Mesothelial cell of epicardium (in vitro differentiated cells): Measurements from ENCODE around the gene TGFA. TPM values are rescaled to one million over a fixed set of nuclear protein-coding genes. Genes with fewer than 3 reads are reported as not detected.

Source experiments
- DNase-seq, 2 experiments: peaks; one replicate each; pipeline ENCODE4 v3.0.0; 2021; ENCODE audit warnings: low spot score in 2 of 2; ENCODE audit not compliant: unreplicated experiment in 2 of 2
- H3K27ac Mint-ChIP-seq: 2 replicates; pipeline ENCODE4 v1.8.0; 2021; ENCODE audit warnings: mixed read lengths
- H3K27me3 Mint-ChIP-seq: 2 replicates; pipeline ENCODE4 v1.8.0; 2021; ENCODE audit warnings: low read depth, mixed read lengths
- H3K36me3 Mint-ChIP-seq: 2 replicates; pipeline ENCODE4 v1.8.0; 2021; ENCODE audit warnings: mixed read lengths
- H3K4me1 Mint-ChIP-seq: 2 replicates; pipeline ENCODE4 v1.8.0; 2021; ENCODE audit warnings: mixed read lengths
- H3K4me3 Mint-ChIP-seq: 2 replicates; pipeline ENCODE4 v1.8.0; 2021; ENCODE audit warnings: mild to moderate bottlenecking, moderate library complexity, mixed read lengths
- H3K9me3 Mint-ChIP-seq: 2 replicates; pipeline ENCODE4 v1.8.0; 2021; ENCODE audit warnings: mixed read lengths
- total RNA-seq: library from RNA; stranded (reverse); gene quantifications from 3 replicates; pipeline ENCODE4 v1.2.1, GENCODE V29; 2021
- TF ChIP-seq, protein P1 (sequence below): fragments of 200-600 bp; sonication (generic); IDR thresholded peaks from one replicate; pipeline ENCODE4 v1.5.0; 2021; ENCODE audit warnings: antibody characterized with exemption; ENCODE audit not compliant: unreplicated experiment

TGFA gene
- total RNA-seq, result 0.77 to 0.96 TPM (median 0.78 TPM) in 3 replicates

DNA sequence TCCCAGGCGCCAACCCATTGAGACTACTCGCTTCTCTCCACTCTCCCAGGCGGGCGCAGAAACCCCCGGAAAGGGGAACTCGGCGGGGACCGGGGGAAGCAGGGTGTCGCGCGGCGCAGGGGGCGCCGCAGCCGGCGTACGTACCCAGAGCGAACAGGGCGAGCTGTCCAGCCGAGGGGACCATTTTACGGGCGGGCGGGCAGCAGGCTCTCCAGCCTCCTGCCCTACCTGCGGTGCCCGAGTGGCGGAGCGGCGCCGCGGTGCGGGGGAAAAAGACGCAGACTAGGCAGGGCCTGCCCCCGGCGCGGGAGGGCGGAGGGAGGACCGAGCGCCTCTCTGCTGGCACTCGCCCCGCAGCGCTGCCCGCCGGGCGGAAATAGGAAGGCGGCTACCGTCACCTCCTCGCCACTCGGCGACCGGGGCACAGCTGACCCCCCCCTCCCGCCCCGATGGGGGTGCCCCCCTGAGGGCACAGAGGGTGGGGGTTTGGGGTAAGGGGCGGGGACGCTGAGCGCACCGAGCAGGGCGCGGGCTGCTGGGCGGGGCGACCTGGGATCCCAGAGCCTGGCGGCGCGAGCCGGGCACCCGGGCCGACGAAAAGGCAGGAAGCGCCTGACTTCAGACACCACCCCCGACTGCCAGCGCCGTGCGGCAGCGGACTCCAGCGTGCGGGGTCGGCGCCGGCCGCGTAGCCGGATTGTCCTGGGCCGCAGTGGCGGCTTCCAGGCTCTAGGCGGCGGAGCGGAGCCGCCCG is at the start of gene TGFA:
Gene TGFA (minus strand): TSS at position 243 of the 754 bp plus-strand sequence. CDS start 59 bp downstream, at position 184.
- Mint-ChIP-seq H3K4me1 (peaks cover 18% of the 10 kb centered on the region), H3K4me3 (peak within 1 kb of the TSS; percentile 77), H3K9me3 (no peaks in the 10 kb centered on the region), H3K27ac (peak within 1 kb of the TSS; percentile 50), H3K36me3 (no peaks in the 10 kb centered on the region), H3K27me3 (peaks cover 83% of the 10 kb centered on the region)
- TF ChIP-seq, protein P1, sequence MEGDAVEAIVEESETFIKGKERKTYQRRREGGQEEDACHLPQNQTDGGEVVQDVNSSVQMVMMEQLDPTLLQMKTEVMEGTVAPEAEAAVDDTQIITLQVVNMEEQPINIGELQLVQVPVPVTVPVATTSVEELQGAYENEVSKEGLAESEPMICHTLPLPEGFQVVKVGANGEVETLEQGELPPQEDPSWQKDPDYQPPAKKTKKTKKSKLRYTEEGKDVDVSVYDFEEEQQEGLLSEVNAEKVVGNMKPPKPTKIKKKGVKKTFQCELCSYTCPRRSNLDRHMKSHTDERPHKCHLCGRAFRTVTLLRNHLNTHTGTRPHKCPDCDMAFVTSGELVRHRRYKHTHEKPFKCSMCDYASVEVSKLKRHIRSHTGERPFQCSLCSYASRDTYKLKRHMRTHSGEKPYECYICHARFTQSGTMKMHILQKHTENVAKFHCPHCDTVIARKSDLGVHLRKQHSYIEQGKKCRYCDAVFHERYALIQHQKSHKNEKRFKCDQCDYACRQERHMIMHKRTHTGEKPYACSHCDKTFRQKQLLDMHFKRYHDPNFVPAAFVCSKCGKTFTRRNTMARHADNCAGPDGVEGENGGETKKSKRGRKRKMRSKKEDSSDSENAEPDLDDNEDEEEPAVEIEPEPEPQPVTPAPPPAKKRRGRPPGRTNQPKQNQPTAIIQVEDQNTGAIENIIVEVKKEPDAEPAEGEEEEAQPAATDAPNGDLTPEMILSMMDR, result peak; percentile 80
- DNase-seq, result peak; percentile 41 to 70

- Mint-ChIP-seq H3K36me3 (no peaks in the 10 kb centered on the region), H3K27ac (no peak overlapping the region), H3K27me3 (peaks cover 43% of the 10 kb centered on the region)
These were observed 49.4 kb upstream of the TGFA start for GRCh38 chr2:70603066-70603465.

GRCh38 chr2:70598197-70598596 is 44.6 kb upstream of the TGFA start:
- no peak overlapping the region for H3K27ac Mint-ChIP-seq
- no peak overlapping the region for H3K4me3 Mint-ChIP-seq
- H3K27me3 Mint-ChIP-seq, result peaks cover 16% of the 10 kb centered on the region
- no peaks in the 10 kb centered on the region for H3K4me1 Mint-ChIP-seq
- DNase-seq, result no peak
- no peaks in the 10 kb centered on the region for H3K36me3 Mint-ChIP-seq
- H3K9me3 Mint-ChIP-seq, result peaks cover 11% of the 10 kb centered on the region
- TF ChIP-seq, protein P1, result no peak

More at GRCh38 chr2:70603066-70603465, 49.4 kb upstream of the TGFA start:
- DNase-seq, result no peak
- Mint-ChIP-seq H3K4me3 (no peak overlapping the region), H3K4me1 (no peaks in the 10 kb centered on the region), H3K9me3 (peaks cover 6% of the 10 kb centered on the region)
- TF ChIP-seq, protein P1, result peak; percentile 61

- Mint-ChIP-seq H3K27ac (no peak overlapping the region), H3K27me3 (peaks cover 2% of the 10 kb centered on the region), H3K4me3 (no peak overlapping the region), H3K9me3 (peaks cover 11% of the 10 kb centered on the region), H3K36me3 (no peaks in the 10 kb centered on the region), H3K4me1 (no peaks in the 10 kb centered on the region)
- DNase-seq, result no peak
- TF ChIP-seq, protein P1, result no peak
These were observed 43.1 kb upstream of the TGFA start for GRCh38 chr2:70596739-70597138.

GRCh38 chr2:70596293-70596692 is 42.7 kb upstream of the TGFA start:
- H3K9me3 Mint-ChIP-seq, result peaks cover 11% of the 10 kb centered on the region
- no peaks in the 10 kb centered on the region for H3K4me1 Mint-ChIP-seq
- no peak for DNase-seq
- no peak overlapping the region for H3K27ac Mint-ChIP-seq
- H3K27me3 Mint-ChIP-seq, result peaks cover under 1% of the 10 kb centered on the region
- TF ChIP-seq, protein P1, result no peak
- no peak overlapping the region for H3K4me3 Mint-ChIP-seq
- H3K36me3 Mint-ChIP-seq, result no peaks in the 10 kb centered on the region
